Right renal pelvis (tissue), 4 donors: ENCODE measurements around the gene DPEP2. TPM values are rescaled to one million over a fixed set of nuclear protein-coding genes. Genes with fewer than 3 reads are reported as not detected.
A peak's percentile ranks its signal among the peaks of the same experiment; 100 is the strongest.
"Not testable (repeated sequence)": the region's sequence is repeated elsewhere in the genome, so short reads cannot be mapped to it uniquely, and the experiment has no call there.

Experiments
- DNase-seq, 4 donors: peaks; one replicate each; pipeline ENCODE4 v3.0.0-alpha.2; 2013; ENCODE audit warnings: low read depth in 4 of 4, low spot score in 3 of 4, missing footprints in 1 of 4
- polyA plus RNA-seq, 4 donors: library from polyadenylated mRNA; unstranded; fragments of 120-200 nt; gene quantifications; one replicate each; pipeline ENCODE4 v1.2.1, GENCODE V29; 2013; ENCODE audit not compliant: insufficient read length in 4 of 4

Gene DPEP2
- polyA plus RNA-seq, 4 donors = 0.44 to 0.78 (median 0.70) TPM

DNA sequence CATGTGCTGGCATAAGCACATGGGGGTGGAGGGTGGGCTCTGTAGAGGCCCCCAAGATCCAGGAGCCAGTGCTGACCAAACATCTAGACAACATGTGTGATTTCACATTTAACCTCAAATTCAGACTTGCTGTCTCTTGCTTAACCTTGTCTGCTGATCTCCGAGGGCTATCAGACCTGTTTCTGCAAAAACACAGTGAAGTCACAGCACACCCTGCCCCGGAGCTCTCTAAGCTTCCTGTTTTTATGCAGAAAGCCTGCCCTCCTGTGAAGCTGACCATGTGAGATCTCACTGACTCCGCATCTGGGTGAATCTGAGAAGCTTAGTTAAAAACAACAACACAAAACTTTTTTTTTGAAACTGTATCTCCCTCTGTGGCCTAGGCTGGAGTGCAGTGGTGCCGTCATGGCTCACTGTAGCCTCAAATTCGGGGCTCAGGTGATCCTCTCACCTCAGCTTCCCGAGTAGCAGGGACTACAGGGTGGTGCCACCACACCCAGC lies 6.6 kb upstream of the DPEP2 start:
- DNase-seq = no peak

DNA sequence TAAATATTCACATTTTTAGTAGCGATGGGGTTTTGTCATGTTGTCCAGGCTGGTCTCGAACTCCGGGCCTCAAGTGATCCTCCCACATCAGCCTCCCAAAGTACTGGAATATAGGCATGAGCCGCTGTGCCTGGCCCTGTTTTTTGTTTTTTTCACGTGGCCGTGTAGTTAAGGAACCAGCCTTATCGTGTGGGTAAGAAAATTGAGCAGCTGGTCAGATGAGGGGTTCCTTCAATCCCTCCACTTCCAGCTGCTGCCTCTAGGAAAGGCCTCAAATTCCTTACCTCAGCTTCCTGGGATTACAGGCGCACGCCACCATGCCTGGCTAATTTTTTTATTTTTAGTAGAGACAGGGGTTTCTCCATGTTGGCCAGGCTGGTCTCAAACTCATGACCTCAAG lies 5.9 kb upstream of the DPEP2 start:
- no peak for DNase-seq

DNA sequence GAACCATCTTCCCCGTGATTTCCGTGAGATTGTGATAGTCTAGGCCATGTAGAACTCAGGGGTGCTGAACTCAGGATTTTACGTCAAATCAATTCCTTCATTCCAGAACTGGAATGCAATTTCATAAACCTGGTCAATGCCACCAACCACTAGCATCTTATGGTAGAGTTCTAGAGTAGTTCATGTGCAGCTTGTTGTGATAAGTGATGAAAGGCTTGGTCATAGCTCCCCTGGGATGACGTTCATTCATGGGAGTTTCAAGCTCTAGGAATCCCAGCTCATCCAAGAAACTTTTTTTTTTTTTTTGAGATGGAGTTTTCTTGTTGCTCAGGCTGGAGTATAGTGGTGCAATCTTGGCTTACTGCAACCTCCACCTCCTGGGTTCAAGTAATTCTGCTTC lies 3.7 kb upstream of the DPEP2 start:
- no peak for DNase-seq

DNA sequence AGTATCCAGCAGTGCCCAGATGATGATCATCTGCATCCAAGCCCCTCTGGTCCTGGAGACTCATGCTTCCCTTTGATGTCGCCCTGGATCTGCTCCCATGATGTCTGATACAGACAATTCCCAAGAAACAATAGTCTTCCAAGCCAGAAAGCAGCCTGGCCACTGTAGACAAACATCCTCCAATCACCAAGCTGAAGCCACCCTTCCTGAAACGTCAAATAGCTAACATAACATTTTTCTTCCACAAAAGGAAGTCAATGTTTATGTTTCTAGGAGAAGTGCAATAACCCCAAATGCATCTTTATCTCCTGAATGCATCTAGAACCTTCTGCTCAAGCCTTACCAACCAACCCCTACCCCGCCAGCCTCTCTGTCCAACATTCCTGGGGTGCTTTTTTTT lies 1.2 kb upstream of the DPEP2 start:
- DNase-seq = no peak

DNA sequence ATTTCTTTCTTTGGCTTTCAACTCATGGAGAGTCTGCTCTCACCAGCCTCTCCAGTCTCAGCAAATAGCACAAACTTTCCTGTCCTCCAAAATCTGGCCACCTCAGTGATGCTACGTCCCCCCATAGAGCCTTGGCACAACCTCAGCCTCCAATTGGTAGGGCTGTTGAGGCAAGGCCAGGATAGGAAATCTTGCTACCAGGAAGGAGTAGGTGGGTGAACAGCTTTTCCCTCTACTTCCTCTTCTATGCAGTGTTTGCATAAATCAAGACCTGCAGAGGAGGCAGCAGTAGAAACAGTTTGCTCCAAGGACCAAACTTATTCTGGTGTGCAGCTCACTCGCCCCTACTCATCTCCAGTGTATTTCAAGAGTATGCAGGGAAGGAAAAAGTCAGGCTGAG lies 701 bp upstream of the DPEP2 start:
- DNase-seq = no peak

DNA sequence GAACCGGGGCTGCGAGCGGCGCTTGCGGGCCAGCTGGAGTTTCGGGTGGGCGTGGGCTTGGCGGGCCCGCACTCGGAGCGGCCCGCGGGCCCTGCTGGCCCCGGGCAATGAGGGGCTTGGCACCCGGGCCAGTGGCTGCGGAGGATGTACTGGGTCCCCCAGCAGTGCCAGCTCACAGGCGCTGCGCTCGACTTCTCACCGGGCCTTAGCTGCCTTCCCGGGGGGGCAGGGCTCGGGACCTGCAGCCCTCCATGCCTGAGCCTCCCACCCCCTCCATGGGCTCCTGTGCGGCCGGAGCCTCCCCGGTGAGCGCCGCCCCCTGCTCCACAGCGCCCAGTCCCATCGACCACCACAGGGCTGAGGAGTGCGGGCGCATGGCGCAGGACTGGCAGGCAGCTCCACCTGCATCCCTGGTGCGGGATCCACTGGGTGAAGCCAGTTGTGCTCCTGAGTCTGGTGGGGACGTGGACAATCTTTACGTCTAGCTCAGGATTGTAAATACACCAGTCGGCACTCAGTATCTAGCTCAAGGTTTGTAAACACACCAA lies 979 bp downstream of the DPEP2 start:
- not testable (repeated sequence) for DNase-seq

DNA sequence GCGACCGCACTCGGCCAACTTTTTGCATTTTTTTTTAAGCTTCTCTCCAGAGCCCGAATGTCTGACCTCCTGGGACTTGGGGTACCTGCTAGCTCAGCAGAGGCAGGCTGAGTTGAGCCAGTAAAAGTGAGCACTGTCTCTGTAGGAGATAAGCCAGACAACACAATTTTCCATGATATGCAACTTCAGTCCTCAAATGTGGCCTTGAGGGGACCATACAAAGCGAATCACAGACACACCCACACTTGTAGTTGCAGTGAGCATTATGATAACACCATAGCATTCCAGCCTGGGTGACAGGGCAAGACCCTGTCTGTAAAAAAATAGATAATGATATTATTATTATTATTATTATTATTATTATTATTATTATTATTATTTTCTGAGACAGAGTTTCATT lies 2.6 kb downstream of the DPEP2 start:
- DNase-seq = no peak

DNA sequence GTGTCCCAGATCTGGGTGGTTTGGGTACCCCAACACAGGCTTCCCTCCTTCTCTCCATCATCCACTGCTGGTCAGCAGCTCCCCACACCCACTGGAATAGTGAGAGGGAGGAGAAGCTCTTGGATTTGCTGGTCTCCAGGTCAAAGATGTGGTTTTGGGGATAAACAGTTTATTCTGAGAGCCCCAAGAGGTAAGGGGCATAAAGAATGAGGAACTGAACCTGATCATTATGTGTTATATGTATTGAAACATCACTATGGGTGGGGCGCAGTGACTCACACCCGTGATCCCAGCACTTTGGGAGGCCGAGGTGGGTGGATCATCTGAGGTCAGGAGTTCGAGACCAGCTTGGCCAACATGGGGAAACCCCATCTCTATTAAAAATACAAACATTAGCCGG lies 3.9 kb downstream of the DPEP2 start:
- DNase-seq = no peak

DNA sequence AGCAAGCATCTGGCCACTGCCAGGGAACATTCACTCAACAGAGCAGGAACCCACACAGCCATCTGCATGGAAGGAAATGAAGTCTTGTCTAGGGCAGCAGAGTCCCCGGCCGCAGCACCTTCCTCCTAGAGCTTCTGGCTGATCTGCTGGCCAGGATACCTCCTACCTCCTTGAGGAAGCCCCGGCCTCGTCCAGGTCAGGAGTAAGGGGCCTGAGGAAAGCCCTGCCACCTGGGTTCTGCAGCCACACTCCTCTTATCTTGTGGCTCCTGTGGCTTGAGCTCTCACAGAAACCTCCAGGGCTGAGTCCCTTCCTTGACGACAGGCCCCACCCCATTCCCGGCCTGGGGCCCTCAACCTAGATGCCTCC lies 5.3 kb downstream of the DPEP2 start:
- not testable (repeated sequence) for DNase-seq

DNA sequence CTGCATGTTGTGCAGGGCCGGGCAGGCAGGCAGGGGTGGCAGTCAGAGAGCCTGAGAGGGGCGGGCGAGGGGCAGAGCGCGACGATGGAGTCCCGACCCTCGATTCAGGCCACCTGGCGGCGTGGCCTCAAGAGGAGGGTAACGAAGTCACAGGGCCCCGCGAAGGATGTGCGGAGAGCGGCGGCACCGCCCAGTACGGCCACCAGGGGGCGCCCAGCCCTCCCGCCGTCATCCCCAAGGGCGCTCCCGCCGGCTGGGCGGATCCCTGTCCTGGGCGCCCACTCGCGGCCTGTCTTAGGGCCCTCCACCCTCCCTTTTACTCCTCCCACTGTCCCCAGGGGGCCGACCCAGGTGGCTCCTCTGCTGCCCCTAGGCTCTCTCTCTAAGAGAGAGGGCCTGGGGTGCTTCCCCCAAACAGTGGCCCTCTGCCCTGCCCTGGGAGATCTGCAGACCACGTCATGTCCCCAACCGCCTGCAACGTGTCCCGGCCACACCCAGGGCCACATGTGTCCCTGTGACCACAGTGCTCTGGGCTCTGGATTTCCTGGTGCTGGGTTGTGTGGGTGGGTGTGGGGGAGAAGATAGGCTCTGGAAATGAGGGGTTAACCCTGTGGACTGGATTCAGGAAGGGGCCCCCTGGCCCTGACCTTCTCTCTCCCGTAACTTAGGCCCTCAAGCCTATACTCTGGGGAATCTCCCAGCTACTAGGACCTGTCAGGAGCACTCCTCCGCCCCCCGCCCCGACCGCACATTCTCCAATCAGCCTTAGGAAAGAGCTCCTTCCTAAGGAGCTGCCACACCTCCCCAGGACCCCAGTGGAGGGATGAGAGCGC lies 5.9 kb downstream of the DPEP2 start:
- peak in 2 of 4 donors; percentile 40 to 54 for DNase-seq

DNA sequence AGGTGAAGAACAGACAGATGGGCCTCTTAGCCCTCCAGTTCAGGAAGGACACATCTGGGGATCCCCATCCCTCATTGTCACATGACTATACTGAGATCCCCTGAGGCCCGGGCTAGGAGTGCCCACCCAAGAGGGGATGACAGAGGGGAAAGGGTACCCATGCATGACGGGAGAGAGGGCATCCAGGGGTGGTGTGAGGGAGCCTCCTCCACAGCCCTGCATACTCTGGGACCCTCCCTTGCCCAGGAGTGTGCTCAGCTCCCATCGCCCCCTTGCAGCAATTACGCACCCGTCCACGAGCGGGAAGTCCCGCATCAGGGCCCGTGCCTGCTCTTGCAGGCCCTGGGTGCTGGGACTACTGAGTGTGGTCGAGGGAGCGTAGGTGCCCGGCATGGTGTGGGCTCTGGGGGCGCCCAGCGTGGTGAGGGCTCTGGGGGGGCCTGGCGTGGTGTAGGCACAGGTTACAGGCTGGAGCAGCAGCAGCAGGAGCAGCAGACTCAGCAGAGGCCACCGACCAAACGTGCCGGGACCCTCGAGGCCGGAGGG lies 6.5 kb downstream of the DPEP2 start:
- no peak for DNase-seq

DNA sequence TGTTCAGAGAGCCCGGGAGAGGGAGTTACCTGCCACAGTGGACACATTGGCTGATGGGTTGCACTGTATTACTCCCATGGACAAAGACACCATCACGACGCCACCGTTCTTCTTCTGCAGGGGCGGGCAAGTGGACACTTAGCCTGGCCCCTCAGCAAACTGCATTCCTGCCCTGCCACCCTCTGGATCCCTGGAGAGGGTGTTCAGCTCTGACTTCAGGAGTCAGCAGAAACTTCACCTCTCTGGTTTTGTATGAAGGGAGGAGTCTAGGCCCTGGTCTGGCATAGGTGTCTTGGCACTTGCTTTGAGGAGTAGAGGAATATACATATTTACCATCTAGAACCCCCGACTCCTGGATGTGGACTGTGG lies 9.3 kb downstream of the DPEP2 start:
- no peak for DNase-seq

DNA sequence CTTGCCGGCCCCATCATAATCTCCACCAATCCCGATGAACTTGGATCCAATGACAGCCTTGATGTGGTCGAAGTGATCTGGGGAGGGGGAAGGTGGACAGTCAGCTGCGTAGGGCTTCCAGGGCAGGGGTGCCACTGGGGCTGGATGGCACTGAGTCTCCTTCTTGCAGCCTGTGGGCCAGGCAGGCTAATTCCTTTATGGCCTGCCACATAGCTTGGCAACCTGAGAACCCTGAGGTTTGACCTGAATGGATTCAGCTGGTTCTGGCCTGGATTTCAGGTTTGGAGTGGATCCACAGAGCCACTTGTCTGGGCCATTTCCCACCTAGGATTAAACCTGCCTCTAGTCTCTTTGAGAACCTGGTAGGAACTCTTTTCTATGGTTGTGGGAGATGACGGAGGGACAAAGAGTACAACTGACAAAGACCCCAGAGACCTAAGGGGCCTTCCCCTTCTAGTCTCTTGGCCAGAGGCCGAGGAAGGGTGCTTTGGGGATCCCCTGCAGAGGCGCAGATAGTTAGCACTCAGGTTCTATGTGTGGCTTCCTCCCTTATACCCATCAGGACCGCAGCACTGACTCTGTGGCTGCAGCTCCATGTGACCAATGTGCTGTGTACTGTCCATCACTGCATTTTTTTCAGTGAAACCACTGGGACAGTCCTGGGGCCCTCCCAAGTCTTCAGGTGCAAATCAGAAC lies 9.8 kb downstream of the DPEP2 start:
- DNase-seq = no peak

DNA sequence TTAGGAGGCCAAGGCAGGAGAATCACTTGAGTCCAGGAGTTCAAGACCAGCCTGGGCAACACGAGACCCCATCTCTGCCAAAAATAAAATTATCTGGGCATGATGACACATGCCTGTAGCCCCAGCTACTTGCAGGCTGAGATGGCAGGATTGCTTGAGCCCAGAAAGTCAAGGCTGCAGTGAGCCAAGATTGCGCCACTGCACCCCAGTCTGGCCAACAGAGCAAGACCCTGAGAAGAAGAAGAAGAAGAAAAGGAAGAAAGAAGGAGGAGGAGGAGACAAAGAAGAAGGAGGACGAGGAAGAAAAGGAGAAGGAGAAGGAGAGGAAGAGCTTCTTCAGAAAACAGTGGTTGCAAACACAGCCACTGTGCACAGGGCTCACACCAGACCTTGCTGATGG lies 10.6 kb downstream of the DPEP2 start:
- DNase-seq = no peak

DNA sequence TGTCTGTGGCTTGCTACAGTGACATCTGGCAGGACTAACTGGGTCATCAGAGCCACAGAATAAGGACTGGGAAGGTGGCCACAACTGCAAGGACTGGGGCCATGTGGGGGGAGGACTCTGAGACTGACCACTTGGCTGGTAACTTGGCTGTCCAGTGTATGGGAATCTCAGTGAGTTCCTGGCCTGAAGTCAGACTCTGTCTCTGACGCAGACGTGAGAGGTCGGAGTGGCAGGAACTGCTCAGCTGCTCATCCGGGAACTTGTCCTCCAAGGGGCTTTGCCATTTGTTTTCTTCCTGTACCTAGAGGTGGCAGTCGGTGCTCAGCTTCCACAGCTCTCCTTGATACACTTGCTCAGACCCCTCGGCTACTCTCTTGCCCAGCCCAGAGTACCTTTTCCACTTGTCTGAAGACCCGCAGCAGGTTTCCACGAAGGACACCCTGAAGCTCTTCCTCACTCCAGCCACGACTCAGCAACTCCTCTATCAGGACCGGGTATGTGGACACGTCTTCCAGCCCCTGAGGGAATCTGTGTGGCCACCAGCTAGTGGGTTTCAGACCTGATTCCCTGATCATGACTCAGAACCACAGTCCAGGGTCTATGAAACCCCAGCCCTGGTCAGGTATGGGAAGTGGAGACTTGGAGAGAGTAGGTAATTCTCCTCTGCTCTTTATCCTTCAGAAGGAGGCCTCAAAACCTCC lies 11.7 kb downstream of the DPEP2 start:
- no peak for DNase-seq

DNA sequence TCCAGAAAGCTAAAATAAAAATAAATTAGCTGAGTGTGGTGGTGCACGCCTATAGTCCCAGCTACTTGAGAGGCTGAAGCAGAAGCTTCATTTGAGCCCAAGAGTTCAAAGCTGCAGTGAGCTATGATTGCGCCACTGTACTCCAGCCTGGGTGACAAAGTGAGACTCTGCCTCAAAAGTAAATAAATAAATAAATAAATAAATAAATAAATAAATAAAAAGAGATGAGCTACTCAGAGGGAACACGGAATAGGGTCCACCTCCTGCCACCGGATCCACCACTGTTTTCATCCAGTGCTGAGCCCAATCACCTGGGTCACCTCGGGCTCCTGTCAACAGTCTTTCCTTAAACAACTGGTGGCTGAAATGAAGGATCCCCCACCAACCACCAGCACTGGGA lies 12.3 kb downstream of the DPEP2 start:
- no peak for DNase-seq

DNA sequence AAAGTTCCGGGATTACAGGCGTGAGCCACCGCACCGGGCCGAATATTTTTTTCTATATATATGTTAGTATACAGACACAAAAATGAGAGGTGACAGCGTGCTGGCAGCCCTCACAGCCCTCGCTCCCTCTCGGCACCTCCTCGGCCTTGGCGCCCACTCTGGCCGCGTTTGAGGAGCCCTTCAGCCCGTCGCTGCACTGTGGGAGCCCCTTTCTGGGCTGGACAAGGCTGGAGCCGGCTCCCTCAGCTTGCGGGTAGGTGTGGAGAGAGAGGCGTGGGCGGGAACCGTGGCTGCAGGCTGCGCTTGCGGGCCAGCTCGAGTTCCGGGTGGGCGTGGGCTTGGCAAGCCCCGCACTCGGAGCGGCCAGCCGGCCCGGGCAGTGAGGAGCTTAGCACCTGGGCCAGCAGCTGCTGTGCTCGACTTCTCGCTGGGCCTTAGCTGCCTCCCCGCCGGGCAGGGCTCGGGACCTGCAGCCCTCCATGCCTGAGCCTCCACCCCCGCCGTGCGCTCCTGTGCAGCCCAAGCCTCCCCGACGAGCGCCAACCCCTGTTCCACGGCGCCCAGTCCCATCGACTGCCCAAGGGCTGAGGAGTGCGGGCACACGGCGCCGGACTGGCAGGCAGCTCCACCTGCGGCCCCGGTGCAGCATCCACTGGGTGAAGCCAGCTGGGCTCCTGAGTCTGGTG lies 17.1 kb downstream of the DPEP2 start:
- DNase-seq = no peak

DNA sequence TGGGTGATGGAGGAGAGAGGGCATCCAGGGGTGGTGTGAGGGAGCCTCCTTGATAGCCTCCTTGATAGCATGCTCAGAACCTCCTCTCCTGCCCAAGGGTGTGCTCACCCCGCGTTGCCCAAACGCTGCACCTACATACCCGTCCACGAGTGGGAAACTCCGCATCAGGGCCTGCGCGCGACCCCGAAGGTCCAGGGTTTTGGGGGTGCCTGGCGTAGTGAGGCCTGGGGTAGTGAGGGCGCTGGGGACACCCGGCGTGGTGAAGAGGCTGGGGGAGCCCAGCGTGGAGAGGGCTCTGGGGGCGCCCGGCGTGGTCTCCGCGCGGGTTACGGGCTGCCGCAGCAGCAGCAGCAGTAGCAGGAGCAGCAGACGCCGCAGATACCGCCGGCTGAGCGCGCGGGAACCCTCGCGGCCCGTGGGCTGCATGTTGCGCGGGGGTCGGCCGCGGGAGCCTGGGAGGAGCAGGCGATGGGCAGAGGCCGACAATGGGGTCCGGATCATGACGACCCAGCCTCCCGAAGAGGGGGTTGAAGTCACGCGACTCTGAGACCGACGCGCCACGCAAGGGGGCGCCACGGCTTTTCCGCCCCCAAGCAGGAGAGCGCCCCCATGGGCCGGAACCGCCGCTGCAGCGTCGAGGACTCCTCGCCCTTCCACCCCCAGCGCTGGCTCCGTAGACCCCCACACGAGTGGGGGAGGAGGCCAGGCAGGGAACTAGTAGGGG lies 19.2 kb downstream of the DPEP2 start, which contains the start of gene DPEP3:
DPEP3 (minus strand) TSS at position 545 of the 724 bp plus-strand sequence; CDS start at position 426, 119 bp downstream.
- DNase-seq = no peak

DNA sequence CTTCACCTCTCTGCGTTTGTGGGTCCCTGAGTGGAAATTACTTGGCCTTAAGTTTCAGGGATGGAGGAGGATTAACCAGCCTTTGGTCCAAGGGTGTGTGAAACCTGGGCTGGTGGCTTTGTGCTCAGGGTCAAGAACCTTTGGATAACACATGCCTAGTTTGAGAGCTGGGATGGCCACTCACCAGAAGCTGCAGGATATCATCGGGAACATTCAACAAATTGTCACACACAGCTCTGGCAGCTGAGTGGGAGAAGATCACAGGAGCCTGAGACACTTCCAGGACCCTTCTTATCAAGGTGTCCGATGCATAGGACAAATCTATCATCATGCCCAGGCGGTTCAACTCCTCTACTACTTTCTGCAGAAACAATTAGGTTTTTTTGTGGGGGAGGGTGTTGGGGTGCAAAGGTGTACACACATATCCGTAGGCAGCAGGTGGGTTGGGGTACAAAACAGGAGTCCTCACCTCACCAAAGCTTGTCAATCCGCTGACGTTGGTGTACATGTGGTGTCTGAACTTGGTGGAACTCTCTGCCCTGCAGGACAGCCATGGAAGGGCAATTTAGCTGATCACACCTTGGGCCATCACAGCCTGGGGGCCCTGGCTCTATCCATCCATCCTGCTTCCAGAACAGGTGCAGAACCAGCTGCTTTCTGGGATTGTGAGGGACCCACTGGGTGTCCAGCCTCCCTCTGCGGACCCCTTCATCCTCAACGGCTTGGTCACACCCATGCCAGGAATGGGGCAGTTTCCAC lies 21.6 kb downstream of the DPEP2 start:
- no peak for DNase-seq
